GM18867 (cell line): ENCODE results near the gene RCCD1.
A peak's percentile ranks its signal among the peaks of the same experiment; 100 is the strongest.
"Not testable (repeated sequence)": the region's sequence is repeated elsewhere in the genome, so short reads cannot be mapped to it uniquely, and the experiment has no call there.

Experiments used
- ATAC-seq: cut with Tn5 transposase; IDR thresholded peaks from one replicate; pipeline ENCODE4 v1.9.1; 2021; ENCODE audit warnings: mild to moderate bottlenecking, moderate library complexity; ENCODE audit not compliant: unreplicated experiment

The RCCD1 gene

GRCh38 chr15:90954712-90955623 is at the start of gene RCCD1:
TSS of gene RCCD1 (plus strand) at chr15:90954884. CDS start at chr15:90956735, 1,851 bp downstream.
- ATAC-seq = peak; percentile 93

GRCh38 chr15:90905306-90906180 is 49.1 kb upstream of the RCCD1 start:
- no peak for ATAC-seq

DNA sequence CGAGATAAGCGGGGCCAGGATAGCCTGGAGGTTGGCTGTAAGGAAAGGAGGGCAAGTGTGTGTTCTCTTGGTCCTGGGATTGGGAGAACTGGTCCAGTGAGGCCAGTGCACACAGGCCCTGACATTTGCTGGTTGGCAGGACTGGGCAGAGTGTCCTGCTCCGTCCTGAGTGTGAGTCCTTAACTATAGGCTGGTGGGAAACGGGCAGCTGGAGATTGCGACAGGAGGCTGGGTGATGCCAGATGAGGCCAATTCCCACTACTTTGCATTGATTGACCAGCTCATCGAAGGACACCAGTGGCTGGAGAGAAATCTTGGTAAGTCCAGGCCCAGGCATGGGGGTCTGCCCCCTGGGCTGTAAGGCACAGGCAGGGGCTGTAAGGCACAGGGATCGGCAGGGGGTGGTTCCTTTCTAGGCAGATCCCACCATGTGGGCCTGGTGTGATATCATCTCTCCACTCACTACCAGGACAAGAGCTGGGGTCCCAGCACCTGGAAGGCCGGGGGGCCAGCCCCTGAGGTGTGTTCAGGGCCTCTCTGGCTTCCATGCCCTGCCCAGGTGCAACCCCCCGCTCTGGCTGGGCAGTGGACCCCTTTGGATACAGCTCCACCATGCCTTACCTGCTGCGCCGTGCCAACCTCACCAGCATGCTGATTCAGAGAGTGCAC is 48.4 kb upstream of the RCCD1 start:
- ATAC-seq = no peak

- ATAC-seq = no peak
Measured at GRCh38 chr15:90907051-90907660, 47.5 kb upstream of the RCCD1 start.

DNA sequence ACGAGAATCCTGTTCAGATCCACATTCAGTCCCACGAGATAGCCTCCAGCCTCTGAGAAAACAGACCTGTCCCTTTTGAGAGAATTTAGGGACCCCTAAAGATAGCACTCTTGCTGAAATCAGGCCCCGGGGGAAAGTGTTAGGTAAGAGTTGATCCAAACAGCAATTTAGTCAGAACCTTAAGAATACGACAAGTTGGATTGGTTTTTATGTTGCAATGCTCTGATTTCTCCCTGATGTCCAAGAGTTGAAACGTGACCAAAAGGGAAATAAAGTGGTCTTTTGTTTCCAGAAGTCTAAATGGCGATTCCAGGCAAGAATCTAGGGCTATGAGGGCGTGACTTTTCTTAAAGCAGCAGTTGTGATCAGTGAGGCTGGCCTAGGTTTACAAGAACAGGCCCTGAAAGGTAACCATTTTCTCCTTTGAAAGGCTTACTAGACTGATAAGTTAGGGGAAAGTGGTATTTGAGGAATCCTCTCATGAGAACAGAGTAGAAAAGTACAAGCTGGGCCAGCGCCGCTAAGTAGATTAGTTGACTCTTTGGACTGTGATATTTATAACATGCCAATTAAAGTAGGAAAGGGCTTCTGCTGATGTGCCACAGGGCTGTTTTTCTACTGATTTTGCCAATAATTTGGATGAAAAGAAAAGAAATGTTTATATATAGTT is 46.7 kb upstream of the RCCD1 start:
- ATAC-seq = no peak

DNA sequence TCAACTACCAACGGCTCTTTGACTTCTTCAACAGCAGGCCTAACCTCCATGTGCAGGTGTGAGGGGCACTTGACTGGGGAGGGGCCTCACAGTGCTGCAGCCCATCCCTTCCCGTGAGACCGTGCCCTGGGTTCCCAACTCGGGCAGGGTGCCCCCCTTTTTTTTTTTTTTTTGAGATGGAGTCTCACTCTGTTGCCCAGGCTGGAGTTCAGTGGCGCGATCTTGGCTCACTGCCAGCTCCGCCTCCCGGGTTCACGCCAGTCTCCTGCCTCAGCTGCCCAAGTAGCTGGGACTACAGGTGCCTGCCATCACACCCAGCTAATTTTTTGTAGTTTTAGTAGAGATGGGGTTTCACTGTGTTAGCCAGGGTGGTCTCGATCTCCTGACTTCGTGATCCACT is 45.2 kb upstream of the RCCD1 start:
- ATAC-seq = not testable (repeated sequence)

GRCh38 chr15:90909976-90910375 is 44.7 kb upstream of the RCCD1 start:
- no peak for ATAC-seq

- ATAC-seq = no peak
Measured at GRCh38 chr15:90910441-90911301, 44.0 kb upstream of the RCCD1 start.

DNA sequence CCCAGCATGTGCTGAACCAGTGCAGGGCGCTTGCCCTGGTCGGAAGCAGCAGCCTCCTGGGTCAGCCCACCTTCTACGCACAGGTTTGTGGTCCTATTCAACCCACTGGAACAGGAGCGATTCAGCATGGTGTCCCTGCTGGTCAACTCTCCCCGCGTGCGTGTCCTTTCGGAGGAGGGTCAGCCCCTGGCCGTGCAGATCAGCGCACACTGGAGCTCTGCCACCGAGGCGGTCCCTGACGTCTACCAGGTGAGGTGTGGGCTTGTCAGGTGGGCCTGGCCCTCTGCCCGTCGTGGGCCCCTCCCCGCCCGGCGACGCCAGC is 43.4 kb upstream of the RCCD1 start:
- no peak for ATAC-seq

DNA sequence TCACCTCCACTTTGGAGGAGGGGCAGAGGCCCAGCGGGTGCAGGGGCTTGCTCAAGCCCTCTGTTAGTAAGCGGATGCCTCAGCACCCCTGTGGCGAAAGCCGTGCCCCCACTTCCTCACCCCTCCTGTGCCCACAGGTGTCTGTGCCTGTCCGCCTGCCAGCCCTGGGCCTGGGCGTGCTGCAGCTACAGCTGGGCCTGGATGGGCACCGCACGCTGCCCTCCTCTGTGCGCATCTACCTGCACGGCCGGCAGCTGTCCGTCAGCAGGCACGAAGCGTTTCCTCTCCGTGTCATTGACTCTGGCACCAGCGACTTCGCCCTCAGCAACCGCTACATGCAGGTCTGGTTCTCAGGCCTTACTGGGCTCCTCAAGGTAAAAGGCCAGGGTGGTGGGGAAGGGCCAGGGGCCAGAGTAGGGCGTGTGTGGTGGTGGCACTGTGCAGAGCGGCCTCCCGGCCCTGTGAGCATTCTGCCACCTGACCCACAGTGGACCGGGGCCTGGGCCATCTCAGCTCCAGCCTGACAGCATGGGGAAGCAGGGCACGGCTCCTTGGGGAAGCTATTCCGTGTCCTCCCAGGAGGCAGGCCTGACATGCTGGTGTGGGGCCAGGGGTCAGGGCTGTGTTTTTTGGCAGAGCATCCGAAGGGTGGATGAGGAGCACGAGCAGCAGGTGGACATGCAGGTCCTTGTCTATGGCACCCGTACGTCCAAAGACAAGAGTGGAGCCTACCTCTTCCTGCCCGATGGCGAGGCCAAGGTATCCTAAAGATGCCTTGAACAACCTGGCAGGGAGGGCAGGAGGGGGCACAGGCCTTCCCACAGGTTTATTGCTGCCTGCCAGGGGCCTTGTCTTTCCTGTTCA is 42.5 kb upstream of the RCCD1 start:
- no peak for ATAC-seq

DNA sequence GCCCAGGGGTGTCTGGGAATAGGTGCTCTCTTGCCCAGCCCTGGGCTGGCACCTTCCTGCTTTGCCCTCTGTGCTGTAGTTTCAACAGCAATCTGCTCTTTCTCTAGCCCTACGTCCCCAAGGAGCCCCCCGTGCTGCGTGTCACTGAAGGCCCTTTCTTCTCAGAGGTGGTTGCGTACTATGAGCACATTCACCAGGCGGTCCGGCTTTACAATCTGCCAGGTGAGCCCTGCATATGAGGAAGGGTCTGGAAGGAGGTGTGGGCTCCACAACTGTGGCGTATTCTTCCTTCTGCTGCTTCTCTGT is 42.0 kb upstream of the RCCD1 start:
- no peak for ATAC-seq

GRCh38 chr15:90913398-90913944 is 41.2 kb upstream of the RCCD1 start:
- no peak for ATAC-seq

DNA sequence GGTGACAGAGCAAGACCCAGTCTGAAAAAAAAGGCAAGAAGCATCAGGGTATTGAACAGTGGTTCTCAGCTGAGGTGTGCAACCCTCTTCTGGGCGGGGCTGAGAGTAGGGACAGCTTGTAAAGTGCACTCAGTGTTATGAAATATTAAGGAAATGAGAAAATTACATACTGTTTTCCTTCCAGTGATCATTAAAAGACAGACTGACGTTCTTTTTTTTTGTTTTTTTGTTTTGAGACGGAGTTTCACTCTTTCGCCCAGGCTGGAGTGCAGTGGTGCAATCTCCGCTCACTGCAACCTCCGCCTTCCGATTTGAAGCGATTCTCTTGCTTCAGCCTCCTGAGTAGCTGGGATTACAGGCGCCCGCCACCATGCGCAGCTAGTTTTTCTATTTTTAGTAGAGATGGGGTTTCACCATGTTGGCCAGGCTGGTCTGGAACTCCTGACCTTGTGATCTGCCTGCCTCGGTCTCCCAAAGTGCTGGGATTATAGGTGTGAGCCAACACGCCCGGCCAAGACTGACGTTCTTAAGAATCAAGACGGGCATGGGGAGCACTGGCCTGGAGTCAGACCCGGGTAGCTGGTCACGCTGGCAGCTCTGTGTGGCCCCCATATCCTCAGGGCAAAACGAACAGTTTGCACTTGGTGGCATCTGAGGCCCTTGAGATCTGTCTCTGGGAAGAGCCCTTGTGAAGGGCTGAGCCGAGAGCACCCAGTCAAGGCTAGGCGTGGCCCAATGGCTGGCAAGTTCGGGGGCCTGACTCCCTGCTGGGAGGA is 40.2 kb upstream of the RCCD1 start:
- no peak for ATAC-seq

DNA sequence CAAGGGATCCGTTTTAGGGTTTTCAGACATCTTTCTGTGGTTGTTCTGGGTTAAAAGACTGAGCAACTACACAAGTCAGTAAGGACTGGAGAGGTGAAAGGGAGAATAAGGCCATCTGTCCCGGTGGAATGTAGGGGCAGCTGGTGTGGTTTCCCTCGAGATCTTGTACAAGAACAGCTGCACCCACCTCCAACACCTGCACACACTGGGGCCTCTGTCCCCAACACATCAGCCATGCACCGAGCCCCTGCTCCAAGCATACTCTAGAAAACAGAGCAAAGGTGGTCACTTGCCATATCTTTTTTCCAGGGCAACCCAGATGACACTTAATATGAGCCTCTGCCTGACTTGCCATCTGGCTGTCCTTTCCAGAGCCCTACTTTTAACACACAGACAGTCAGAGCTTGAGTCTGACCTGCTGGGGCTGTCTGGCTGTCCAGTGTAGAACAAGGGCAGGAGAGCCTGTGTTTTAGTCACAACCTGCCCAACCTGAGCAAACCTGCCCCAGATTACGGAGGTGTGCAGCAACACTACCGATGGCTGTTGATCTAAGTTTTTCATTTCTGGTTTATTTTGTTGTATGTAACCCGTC is 39.4 kb upstream of the RCCD1 start:
- no peak for ATAC-seq

- ATAC-seq = no peak
Measured at GRCh38 chr15:90915808-90916440, 38.8 kb upstream of the RCCD1 start.

DNA sequence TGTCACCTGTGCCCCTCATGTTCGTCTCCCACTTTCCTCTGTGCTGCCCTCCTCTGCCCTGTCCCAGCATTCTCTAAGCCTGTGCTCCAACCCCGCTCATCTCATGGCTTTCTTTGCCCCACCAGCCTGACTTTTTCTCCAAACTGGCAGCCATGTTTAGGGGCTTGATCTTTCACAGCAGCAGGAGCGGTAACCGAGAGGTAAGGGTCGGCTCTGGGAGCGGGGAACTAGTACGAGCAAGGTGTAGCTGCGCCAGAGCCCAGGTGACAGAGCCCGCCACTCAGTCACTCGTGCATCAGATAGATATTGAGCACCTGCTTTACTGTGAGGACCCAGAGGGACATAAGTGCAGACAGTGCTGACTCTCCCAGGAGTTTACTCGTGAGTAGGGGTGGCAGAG is 38.2 kb upstream of the RCCD1 start:
- ATAC-seq = no peak

DNA sequence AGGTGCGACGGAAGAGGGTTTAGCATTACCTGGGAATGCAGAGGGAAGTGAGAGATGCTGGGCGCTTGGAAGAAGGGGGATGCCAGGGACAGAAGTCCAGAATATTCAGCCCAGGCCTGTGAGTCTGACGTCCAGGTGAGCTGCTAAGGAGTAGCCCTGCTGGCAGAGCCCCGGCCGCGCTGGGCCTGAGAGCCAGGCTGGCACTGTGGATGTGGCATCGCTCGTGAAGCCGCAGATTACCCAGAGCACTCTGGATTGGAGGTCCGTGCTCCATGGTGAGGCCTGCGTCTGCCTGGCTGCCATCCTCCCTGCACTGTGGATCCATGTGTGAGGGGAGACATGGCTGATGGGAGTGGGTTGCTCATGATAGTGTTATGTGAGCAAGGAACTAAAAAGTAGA is 37.1 kb upstream of the RCCD1 start:
- ATAC-seq = no peak
